A673 (cell line): ENCODE measurements around the gene SELENOI. TPM values are rescaled to one million over a fixed set of nuclear protein-coding genes. Genes with fewer than 3 reads are reported as not detected.
A peak's percentile ranks its signal among the peaks of the same experiment; 100 is the strongest.
"Not testable (repeated sequence)": the region's sequence is repeated elsewhere in the genome, so short reads cannot be mapped to it uniquely, and the experiment has no call there.

ENCODE experiments used
- BruUV-seq: library from RNA; stranded (reverse); fragments of 400-500 nt; replicated peaks from 2 replicates; lab custom pipeline; 2021; lab: Mats Ljungman, UMichigan
- CTCF ChIA-PET: fragments of 300-600 bp; sonication (Branson Sonifier 250); formaldehyde crosslinking; loops from one replicate; lab custom pipeline; 2022; ENCODE audit warnings: antibody characterized with exemption; lab: Charles Lee
- POLR2A ChIA-PET: fragments of 300-600 bp; sonication (Branson Sonifier 250); formaldehyde crosslinking; loops from one replicate; lab custom pipeline; 2022; ENCODE audit warnings: antibody characterized with exemption; ENCODE audit not compliant: low non-redundant PET; lab: Charles Lee
- DNase-seq: peaks from one replicate; pipeline ENCODE4 v3.0.0-alpha.2; 2015; ENCODE audit warnings: low spot score
- H3K27ac ChIP-seq: fragments of 200-600 bp; sonication (generic); 2 replicates; pipeline ENCODE4 v1.5.1; 2016; ENCODE audit warnings: mixed run types, low read depth, mild to moderate bottlenecking, mixed read lengths, antibody characterized with exemption, low read length; ENCODE audit not compliant: poor library complexity, severe bottlenecking
- H3K27me3 ChIP-seq: fragments of 200-600 bp; sonication (generic); replicated peaks from 2 replicates; pipeline ENCODE4 v1.6.1; 2017; ENCODE audit warnings: mixed run types, low read depth, mild to moderate bottlenecking, mixed read lengths, antibody characterized with exemption, low read length; ENCODE audit not compliant: insufficient read depth, poor library complexity
- H3K36me3 ChIP-seq: fragments of 200-600 bp; sonication (generic); 2 replicates; pipeline ENCODE4 v1.6.1; 2016; ENCODE audit warnings: mixed run types, mild to moderate bottlenecking, mixed read lengths, antibody characterized with exemption, low read length; ENCODE audit not compliant: insufficient read depth, poor library complexity, severe bottlenecking
- H3K4me1 ChIP-seq: fragments of 200-600 bp; sonication (generic); 2 replicates; pipeline ENCODE4 v1.6.1; 2017; ENCODE audit warnings: mixed run types, mild to moderate bottlenecking, mixed read lengths, antibody characterized with exemption, low read length; ENCODE audit not compliant: insufficient read depth, poor library complexity, severe bottlenecking
- H3K4me3 ChIP-seq: fragments of 200-600 bp; sonication (generic); 2 replicates; pipeline ENCODE4 v1.5.1; 2016; ENCODE audit warnings: low read depth, mixed run types, mild to moderate bottlenecking, mixed read lengths, low read length; ENCODE audit not compliant: poor library complexity, severe bottlenecking
- H3K9me3 ChIP-seq: fragments of 200-600 bp; sonication (generic); 2 replicates; pipeline ENCODE4 v1.6.1; 2016; ENCODE audit warnings: mixed run types, low read depth, mild to moderate bottlenecking, mixed read lengths, antibody characterized with exemption, low read length; ENCODE audit not compliant: poor library complexity, severe bottlenecking
- EZH2 ChIP-seq: fragments of 200-600 bp; sonication (generic); IDR thresholded peaks from 2 replicates; pipeline ENCODE4 v1.6.1; 2017; ENCODE audit warnings: borderline replicate concordance, low read depth, mild to moderate bottlenecking, mixed read lengths, antibody characterized with exemption, low read length; ENCODE audit not compliant: poor library complexity, severe bottlenecking
- intact Hi-C: fragments of 100-400 bp; cut with micrococcal nuclease; formaldehyde crosslinking; loops from one replicate; pipeline ENCODE4 v1.10.0; 2022; ENCODE audit not compliant: unreplicated experiment
- total RNA-seq: library from RNA; stranded (reverse); gene quantifications from 2 replicates; pipeline ENCODE4 v1.2.3, GENCODE V29; 2021
- TF ChIP-seq, protein P1 (sequence below): fragments of 300-800, 200-600 bp; sonication (generic); conservative IDR thresholded peaks from 2 replicates; pipeline ENCODE4 v1.5.1; 2017; ENCODE audit warnings: low read depth, mild to moderate bottlenecking, antibody characterized with exemption, low read length, moderate library complexity, mixed read lengths

Gene SELENOI
- total RNA-seq, 1 experiment from 2014 or later = 62.7 TPM

DNA sequence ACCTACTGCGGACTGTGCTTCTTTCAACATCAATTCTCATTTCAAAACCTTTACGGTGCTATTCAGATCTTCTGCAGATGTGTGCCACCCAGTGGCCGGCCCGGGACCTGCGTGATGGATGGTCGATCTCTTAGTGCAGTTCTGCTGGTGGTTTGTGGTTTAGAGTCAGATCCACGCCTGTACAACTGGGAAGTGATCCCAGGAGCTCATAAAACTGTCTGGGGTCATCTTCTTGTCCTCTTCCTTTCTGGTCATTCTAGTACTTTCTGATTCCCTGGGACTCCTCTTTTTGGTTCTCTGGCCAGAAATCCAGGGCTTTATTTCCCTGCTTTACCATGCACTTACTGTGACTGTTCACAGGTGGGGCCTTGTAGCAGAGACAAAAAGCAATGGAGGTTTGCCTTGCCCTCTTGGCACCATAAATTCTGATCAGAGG is 15.8 kb upstream of the SELENOI start:
- Histone ChIP-seq H3K27ac (no peak overlapping the region), H3K4me1 (peaks cover 4% of the 10 kb centered on the region), H3K36me3 (no peaks in the 10 kb centered on the region), H3K27me3 (no peaks in the 10 kb centered on the region), H3K4me3 (no peak overlapping the region), H3K9me3 (no peaks in the 10 kb centered on the region)
- BruUV-seq = no TSS peak
- CTCF ChIA-PET = no interaction called here
- POLR2A ChIA-PET = no interaction called here
- DNase-seq = peak; percentile 79
- intact Hi-C loops = loop anchor here (1.0 kb wide), 1 partner anchor 379 kb away; no protein-coding TSS in a partner anchor
- no peak for TF ChIP-seq EZH2
- TF ChIP-seq, protein P1, sequence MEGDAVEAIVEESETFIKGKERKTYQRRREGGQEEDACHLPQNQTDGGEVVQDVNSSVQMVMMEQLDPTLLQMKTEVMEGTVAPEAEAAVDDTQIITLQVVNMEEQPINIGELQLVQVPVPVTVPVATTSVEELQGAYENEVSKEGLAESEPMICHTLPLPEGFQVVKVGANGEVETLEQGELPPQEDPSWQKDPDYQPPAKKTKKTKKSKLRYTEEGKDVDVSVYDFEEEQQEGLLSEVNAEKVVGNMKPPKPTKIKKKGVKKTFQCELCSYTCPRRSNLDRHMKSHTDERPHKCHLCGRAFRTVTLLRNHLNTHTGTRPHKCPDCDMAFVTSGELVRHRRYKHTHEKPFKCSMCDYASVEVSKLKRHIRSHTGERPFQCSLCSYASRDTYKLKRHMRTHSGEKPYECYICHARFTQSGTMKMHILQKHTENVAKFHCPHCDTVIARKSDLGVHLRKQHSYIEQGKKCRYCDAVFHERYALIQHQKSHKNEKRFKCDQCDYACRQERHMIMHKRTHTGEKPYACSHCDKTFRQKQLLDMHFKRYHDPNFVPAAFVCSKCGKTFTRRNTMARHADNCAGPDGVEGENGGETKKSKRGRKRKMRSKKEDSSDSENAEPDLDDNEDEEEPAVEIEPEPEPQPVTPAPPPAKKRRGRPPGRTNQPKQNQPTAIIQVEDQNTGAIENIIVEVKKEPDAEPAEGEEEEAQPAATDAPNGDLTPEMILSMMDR = peak; percentile 93

DNA sequence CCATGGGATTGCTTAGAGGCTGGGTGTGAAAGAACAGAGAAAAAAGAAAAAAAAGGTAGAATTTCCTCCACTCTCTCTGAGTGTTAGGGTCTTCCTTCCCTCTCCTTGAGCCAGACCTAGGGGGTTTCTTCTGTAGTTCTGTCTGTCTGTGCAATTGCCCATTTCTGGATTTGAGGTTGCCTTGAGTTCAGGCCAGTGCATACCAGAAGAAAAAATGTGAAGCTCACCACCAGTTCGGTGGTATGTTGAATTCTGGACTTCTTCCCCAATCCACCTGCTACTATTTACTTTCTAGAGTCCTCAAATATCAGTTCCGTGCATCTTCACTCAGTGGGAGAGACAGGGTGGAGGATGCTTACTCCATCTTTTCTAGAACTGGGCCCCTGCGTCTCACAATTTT is 15.3 kb upstream of the SELENOI start:
- no peak for DNase-seq
- no peaks in the 10 kb centered on the region for H3K36me3 ChIP-seq
- no peaks in the 10 kb centered on the region for H3K27me3 ChIP-seq
- no TSS peak for BruUV-seq
- H3K4me1 ChIP-seq = peaks cover 4% of the 10 kb centered on the region
- no peaks in the 10 kb centered on the region for H3K9me3 ChIP-seq
- no peak overlapping the region for H3K27ac ChIP-seq
- ChIA-PET POLR2A (no interaction called here), CTCF (no interaction called here)
- intact Hi-C loops = loop anchor here (1.0 kb wide), 1 partner anchor 379 kb away; no protein-coding TSS in a partner anchor
- TF ChIP-seq, protein P1 = no peak
- TF ChIP-seq EZH2 = no peak
- no peak overlapping the region for H3K4me3 ChIP-seq

DNA sequence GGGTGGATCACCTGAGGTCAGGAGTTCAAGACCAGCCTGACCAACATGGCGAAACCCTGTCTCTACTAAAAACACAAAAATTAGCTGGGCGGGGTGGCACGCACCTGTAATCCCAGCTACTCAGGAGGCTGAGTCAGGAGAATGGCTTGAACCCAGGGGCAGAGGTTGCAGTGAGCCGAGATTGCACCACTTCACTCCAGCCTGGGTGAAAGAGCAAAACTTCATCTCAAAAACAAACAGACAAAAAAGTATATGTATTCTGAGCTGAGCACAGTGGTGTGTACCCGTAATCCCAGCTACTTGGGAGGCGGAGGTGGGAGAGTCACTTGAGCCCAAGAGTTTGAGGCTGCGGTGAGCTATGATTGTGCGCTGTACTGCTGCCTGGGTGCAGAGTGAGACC is 14.6 kb upstream of the SELENOI start:
- H3K27ac ChIP-seq, intact Hi-C loops, H3K4me3 ChIP-seq, H3K27me3 ChIP-seq, CTCF ChIA-PET, H3K4me1 ChIP-seq, POLR2A ChIA-PET, H3K9me3 ChIP-seq, DNase-seq, H3K36me3 ChIP-seq, BruUV-seq: not testable (repeated sequence)

DNA sequence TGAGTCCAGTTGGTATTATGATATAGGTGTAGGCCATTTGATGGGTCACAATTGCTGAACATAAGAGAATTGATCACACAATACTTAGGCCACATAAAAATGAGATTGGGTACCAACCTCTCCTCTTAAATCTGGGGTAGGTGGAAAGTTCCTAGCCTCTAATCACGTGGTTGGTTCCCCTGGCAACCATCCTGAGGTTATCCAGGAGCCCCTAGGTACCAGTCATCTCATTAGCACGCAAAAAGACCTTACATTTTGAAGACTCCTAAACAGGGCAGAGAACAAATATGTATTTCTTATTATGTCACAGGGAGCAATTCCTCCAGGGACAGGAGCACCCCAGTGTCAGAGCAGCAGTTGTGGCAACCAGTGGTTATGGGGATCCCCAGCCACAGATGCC is 12.7 kb upstream of the SELENOI start:
- no peak for TF ChIP-seq EZH2
- TF ChIP-seq, protein P1 = no peak
- Histone ChIP-seq H3K9me3 (no peaks in the 10 kb centered on the region), H3K36me3 (no peaks in the 10 kb centered on the region), H3K4me1 (no peaks in the 10 kb centered on the region), H3K27ac (no peak overlapping the region), H3K27me3 (no peaks in the 10 kb centered on the region), H3K4me3 (no peak overlapping the region)
- DNase-seq = no peak
- ChIA-PET CTCF (no interaction called here), POLR2A (no interaction called here)
- intact Hi-C loops = no loop called here
- BruUV-seq = no TSS peak
